ENCODE data around the gene SESTD1.
"Not testable (repeated sequence)": the region's sequence is repeated elsewhere in the genome, so short reads cannot be mapped to it uniquely, and the experiment has no call there.

Gene SESTD1

GRCh38 chr2:179098080-179098689, 166.4 kb downstream of the SESTD1 start:
- no peak for DNase-seq

- DNase-seq: no peak
These were observed 167.5 kb downstream of the SESTD1 start for GRCh38 chr2:179097131-179097530.

DNA sequence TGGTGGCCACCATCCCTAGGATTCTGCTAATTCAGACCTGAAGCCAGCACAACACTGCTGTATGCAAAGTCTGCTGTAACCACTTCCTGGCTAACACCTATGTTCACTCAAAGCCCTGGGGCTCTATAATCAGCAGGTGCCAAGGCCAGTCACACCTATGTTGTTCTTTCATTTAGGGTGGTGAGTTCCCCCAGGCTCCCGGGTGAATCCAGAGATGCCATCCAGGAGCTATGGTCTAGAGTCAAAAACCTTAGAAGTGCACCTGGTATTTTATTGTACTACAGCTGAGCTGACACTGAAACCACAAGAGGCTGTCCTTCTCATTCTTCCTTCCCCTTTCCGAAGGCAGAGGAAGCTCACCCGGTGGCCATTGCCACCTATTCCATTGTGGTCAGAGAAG, 168.5 kb downstream of the SESTD1 start:
- DNase-seq: no peak

DNA sequence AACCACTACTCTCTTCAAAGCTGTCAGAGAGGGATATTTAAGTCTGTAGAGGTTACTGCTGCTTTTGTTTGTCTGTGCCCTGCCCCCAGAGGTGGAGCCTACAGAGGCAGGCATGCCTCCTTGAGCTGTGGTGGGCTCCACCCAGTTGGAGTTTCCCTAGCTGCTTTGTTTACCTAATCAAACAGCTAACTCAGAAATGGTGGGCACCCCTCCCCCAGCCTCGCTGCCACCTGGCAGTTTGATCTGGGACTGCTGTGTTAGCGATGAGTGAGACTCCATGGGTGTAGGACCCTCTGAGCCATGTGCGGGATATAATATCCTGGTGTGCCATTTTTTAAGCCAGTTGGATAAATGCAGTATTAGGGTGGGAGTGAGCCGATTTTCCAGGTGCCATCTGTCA, 171.7 kb downstream of the SESTD1 start:
- not testable (repeated sequence) for DNase-seq

DNA sequence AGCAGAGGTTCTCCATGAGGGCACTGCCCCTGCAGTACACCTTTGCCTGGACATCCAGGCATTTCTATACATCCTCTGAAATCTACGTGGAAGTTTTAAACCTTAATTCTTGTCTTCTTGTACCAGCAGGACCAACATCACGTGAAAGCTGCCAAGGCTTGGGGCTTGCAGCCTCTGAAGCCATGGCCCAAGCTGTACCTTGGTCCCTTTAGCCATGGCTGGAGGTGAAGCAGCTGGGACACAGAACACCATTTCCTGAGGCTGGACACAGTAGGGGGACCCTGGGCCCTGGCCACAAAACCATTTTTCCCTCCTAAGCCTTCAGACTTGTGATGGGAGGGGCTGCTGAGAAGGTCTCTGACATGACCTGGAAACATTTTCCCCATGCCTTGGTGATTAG, 181.9 kb downstream of the SESTD1 start:
- no peak for DNase-seq

GRCh38 chr2:179081954-179082353, 182.7 kb downstream of the SESTD1 start:
- DNase-seq: no peak

- DNase-seq: no peak
These were observed 192.1 kb downstream of the SESTD1 start for GRCh38 chr2:179072527-179072926.

- no peak for DNase-seq
These were observed 192.7 kb downstream of the SESTD1 start for GRCh38 chr2:179071810-179072355.

DNA sequence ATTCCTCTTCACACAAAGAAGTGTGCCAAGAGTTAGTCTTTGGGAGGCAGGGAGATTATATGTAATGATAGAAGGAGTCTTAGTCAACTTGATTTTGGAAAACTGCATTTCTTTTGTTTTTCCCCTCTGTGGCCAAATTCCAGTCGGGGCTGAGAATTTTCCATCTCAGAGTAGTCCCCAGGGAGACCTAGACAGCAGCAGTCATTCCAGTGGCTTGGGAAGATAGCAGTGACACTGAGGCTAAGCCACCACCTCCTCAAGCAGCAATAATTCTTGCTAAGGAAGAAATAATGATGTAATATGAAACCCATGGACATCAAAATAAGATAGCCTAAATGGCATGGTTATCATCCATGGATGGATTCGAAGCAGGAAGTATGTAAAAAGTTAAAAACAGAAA, 193.7 kb downstream of the SESTD1 start:
- no peak for DNase-seq

- DNase-seq: no peak
These were observed 194.9 kb downstream of the SESTD1 start for GRCh38 chr2:179069685-179070084.

DNA sequence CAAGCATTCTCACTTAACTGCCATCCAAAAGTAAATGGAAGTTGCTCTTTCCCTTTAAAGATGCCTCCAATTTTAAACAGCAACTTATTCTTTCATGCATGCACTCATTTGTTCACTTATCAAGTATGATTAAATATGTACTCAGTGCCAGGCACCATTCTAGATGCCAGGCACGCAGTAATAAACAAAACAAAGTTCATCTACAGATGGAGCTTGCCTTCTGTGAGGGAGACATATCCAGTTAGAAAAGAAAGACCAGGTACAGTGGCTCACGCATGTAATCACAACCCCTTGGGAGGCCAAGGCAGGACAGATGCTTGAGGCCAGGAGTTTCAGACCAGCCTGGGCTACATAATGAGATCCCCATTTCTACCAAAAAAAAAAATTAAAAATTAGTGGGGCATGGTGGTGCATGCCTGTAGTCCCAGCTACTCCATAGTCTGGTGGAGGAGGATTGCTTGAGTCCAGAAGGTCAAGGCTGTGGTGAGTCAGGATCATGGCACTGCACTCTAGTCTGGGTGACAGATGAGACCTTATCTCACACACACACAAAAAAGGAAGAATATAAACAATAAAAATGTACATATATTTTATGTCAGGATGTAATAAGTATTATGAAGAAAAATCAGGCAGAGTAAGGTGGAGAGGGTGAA, 195.5 kb downstream of the SESTD1 start:
- no peak for DNase-seq

- DNase-seq: no peak
These were observed 205.5 kb downstream of the SESTD1 start for GRCh38 chr2:179059026-179059700.

GRCh38 chr2:179057737-179058136, 206.9 kb downstream of the SESTD1 start:
- no peak for DNase-seq

GRCh38 chr2:179053568-179053967, 211.1 kb downstream of the SESTD1 start:
- DNase-seq: not testable (repeated sequence)

All from stimulated activated naive CD4-positive, alpha-beta T cell treated with Interleukin-2 at 50 U/mL for 16 hours (primary cell).